HG02759 (cell line): ENCODE measurements around the gene FAM131A.

Experiments
- ATAC-seq: cut with Tn5 transposase; IDR thresholded peaks from one replicate; pipeline ENCODE4 v1.9.1; 2021; ENCODE audit warnings: mild to moderate bottlenecking, moderate library complexity; ENCODE audit not compliant: unreplicated experiment

Gene FAM131A

GRCh38 chr3:184316792-184317191 is 20.6 kb upstream of the FAM131A start:
- ATAC-seq, result no peak

GRCh38 chr3:184317201-184317600 is 20.2 kb upstream of the FAM131A start:
- ATAC-seq, result no peak

- ATAC-seq, result no peak
Observed at GRCh38 chr3:184320104-184320445, 17.3 kb upstream of the FAM131A start.

GRCh38 chr3:184321666-184322065 is 15.7 kb upstream of the FAM131A start:
- ATAC-seq, result no peak

- no peak for ATAC-seq
Observed at GRCh38 chr3:184322731-184323487, 14.5 kb upstream of the FAM131A start.

- no peak for ATAC-seq
Observed at GRCh38 chr3:184323696-184324095, 13.7 kb upstream of the FAM131A start.

- no peak for ATAC-seq
Observed at GRCh38 chr3:184325269-184325668, 12.1 kb upstream of the FAM131A start.

GRCh38 chr3:184325715-184326369 is 11.6 kb upstream of the FAM131A start:
- ATAC-seq, result no peak

GRCh38 chr3:184327171-184327570 is 10.2 kb upstream of the FAM131A start:
- ATAC-seq, result no peak

- ATAC-seq, result no peak
Observed at GRCh38 chr3:184328516-184328915, 8.9 kb upstream of the FAM131A start.

GRCh38 chr3:184332370-184333090 is 4.9 kb upstream of the FAM131A start:
- ATAC-seq, result no peak

GRCh38 chr3:184333190-184333589 is 4.2 kb upstream of the FAM131A start:
- ATAC-seq, result no peak

GRCh38 chr3:184333700-184334099 is 3.7 kb upstream of the FAM131A start:
- no peak for ATAC-seq

- ATAC-seq, result no peak
Observed at GRCh38 chr3:184334470-184335158, 2.8 kb upstream of the FAM131A start.

GRCh38 chr3:184335291-184335660 is 2.1 kb upstream of the FAM131A start:
- no peak for ATAC-seq

- peak; percentile 80 for ATAC-seq
Observed at GRCh38 chr3:184335661-184336546, 1.5 kb upstream of the FAM131A start.

- ATAC-seq, result no peak
Observed at GRCh38 chr3:184336547-184337398, 627 bp upstream of the FAM131A start.

GRCh38 chr3:184337981-184338380 is 581 bp downstream of the FAM131A start:
- ATAC-seq, result no peak

GRCh38 chr3:184338511-184338945 is 1.1 kb downstream of the FAM131A start:
- ATAC-seq, result no peak
